ENCODE data around the gene C4orf51.

- TF ChIP-seq IRF1 (CRISPR knock-in tag; IDR thresholded peaks at IDR 0.05), result no peak
- TF ChIP-seq, protein P1, sequence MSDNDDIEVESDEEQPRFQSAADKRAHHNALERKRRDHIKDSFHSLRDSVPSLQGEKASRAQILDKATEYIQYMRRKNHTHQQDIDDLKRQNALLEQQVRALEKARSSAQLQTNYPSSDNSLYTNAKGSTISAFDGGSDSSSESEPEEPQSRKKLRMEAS (CRISPR knock-in tag; IDR thresholded peaks at IDR 0.05), result no peak
- TF ChIP-seq, protein P2, sequence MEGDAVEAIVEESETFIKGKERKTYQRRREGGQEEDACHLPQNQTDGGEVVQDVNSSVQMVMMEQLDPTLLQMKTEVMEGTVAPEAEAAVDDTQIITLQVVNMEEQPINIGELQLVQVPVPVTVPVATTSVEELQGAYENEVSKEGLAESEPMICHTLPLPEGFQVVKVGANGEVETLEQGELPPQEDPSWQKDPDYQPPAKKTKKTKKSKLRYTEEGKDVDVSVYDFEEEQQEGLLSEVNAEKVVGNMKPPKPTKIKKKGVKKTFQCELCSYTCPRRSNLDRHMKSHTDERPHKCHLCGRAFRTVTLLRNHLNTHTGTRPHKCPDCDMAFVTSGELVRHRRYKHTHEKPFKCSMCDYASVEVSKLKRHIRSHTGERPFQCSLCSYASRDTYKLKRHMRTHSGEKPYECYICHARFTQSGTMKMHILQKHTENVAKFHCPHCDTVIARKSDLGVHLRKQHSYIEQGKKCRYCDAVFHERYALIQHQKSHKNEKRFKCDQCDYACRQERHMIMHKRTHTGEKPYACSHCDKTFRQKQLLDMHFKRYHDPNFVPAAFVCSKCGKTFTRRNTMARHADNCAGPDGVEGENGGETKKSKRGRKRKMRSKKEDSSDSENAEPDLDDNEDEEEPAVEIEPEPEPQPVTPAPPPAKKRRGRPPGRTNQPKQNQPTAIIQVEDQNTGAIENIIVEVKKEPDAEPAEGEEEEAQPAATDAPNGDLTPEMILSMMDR (IDR thresholded peaks at IDR 0.05), result no peak
- TF ChIP-seq, protein P3, sequence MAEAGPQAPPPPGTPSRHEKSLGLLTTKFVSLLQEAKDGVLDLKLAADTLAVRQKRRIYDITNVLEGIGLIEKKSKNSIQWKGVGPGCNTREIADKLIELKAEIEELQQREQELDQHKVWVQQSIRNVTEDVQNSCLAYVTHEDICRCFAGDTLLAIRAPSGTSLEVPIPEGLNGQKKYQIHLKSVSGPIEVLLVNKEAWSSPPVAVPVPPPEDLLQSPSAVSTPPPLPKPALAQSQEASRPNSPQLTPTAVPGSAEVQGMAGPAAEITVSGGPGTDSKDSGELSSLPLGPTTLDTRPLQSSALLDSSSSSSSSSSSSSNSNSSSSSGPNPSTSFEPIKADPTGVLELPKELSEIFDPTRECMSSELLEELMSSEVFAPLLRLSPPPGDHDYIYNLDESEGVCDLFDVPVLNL (CRISPR knock-in tag; IDR thresholded peaks at IDR 0.05; ENCODE audit: borderline replicate concordance, low read depth), result no peak
- no peak for TF ChIP-seq USF2 (CRISPR knock-in tag; IDR thresholded peaks at IDR 0.05)
- TF ChIP-seq NFATC4 (CRISPR knock-in tag; IDR thresholded peaks at IDR 0.05), result no peak
- no peak for TF ChIP-seq FOXJ3 (CRISPR knock-in tag; IDR thresholded peaks at IDR 0.05; ENCODE audit: borderline replicate concordance)
- no peak for TF ChIP-seq PRDM15 (CRISPR knock-in tag; IDR thresholded peaks at IDR 0.05)
- peak; percentile 41; the same call in 1 of the 2 replicates for TF ChIP-seq ETV6 (CRISPR knock-in tag; IDR thresholded peaks at IDR 0.05)
- TF ChIP-seq NR1H2 (CRISPR knock-in tag; IDR thresholded peaks at IDR 0.05), result no peak
Measured at GRCh38 chr4:145779319-145779801, 99.4 kb downstream of the C4orf51 start.
